Vagina (tissue), 2 donors: ENCODE data around the gene BEST3.

Source experiments
- CTCF ChIP-seq, 3 experiments: fragments of 450-650 bp in 2 of 3; fragments of 200-600 bp in 1 of 3; sonication (generic) in 1 of 3; IDR thresholded peaks; one replicate each; pipeline ENCODE4 v1.5.1; 2017 to 2019; ENCODE audit warnings: antibody characterized with exemption in 3 of 3, mild to moderate bottlenecking in 2 of 3, moderate library complexity in 2 of 3
- POLR2AphosphoS5 ChIP-seq, 2 donors: sonication (generic); formaldehyde crosslinking; IDR thresholded peaks; one replicate each; pipeline ENCODE4 v1.9.0; 2017; ENCODE audit warnings: antibody characterized with exemption in 2 of 2, mild to moderate bottlenecking in 2 of 2, low read depth in 1 of 2; ENCODE audit not compliant: insufficient read depth in 1 of 2

GRCh38 chr12:69662764-69663163, 36.3 kb downstream of the BEST3 start:
- TF ChIP-seq CTCF (IDR thresholded peaks at IDR 0.05) (no peak), POLR2AphosphoS5 (IDR thresholded peaks at IDR 0.05; ENCODE audit: insufficient read depth in 1 of 2, low read depth in 1 of 2) (no peak)
